GM12878 (cell line): ENCODE data around the gene CCR5. TPM values are rescaled to one million over a fixed set of nuclear protein-coding genes. Genes with fewer than 3 reads are reported as not detected.

ENCODE experiments used
- ATAC-seq: fragments of 200-7000 bp; cut with Tn5 transposase; 3 replicates; pipeline ENCODE4 v1.9.1; 2020; ENCODE audit warnings: mild to moderate bottlenecking, moderate library complexity
- BruUV-seq: library from RNA; stranded (reverse); fragments of 400-500 nt; replicated peaks from 2 replicates; lab custom pipeline; 2021; lab: Mats Ljungman, UMichigan
- CTCF ChIA-PET: fragments of 300-600 bp; sonication (Branson Sonifier 250); formaldehyde crosslinking; extraction: SDS; loops from one replicate; lab custom pipeline; 2021; ENCODE audit warnings: inconsistent platforms; lab: Yijun Ruan, JAX
- POLR2A ChIA-PET: fragments of 350-600 bp; formaldehyde crosslinking; extraction: SDS; loops from one replicate; lab custom pipeline; 2021; ENCODE audit warnings: inconsistent platforms; lab: Charles Lee
- RAD21 ChIA-PET: fragments of 300-600 bp; sonication (Branson Sonifier 250); formaldehyde crosslinking; loops from one replicate; lab custom pipeline; 2023; ENCODE audit warnings: antibody characterized with exemption; ENCODE audit not compliant: unreplicated experiment; lab: Charles Lee
- SMC1A ChIA-PET: fragments of 300-600 bp; sonication (Branson Sonifier 250); formaldehyde crosslinking; loops from one replicate; lab custom pipeline; 2023; ENCODE audit not compliant: unreplicated experiment, uncharacterized antibody; lab: Charles Lee
- DNase-seq: peaks from one replicate; pipeline ENCODE4 v3.0.0-alpha.2; 2011; ENCODE audit warnings: low read depth, low spot score
- FAIRE-seq: peaks from 3 replicates; lab custom pipeline; 2011; peaks lifted over from hg19 to GRCh38; lab: Jason Lieb, UNC
- H2AFZ ChIP-seq: 2 replicates; pipeline ENCODE4 v1.6.0; 2011; ENCODE audit warnings: low read depth, low read length, control low read depth; ENCODE audit not compliant: control insufficient read depth
- H3K27ac ChIP-seq: 2 replicates; pipeline ENCODE4 v1.5.1; 2011; ENCODE audit warnings: control low read depth; ENCODE audit not compliant: control insufficient read depth, insufficient read depth
- H3K27me3 ChIP-seq, 2 experiments: replicated peaks in 1 of 2; 2 replicates each; pipeline versions ENCODE4 v1.6.0 to v1.6.1; 2011; ENCODE audit warnings: low read length in 1 of 2; ENCODE audit not compliant: control insufficient read depth in 2 of 2, insufficient read depth in 2 of 2
- H3K36me3 ChIP-seq, 2 experiments: 2 replicates each; pipeline ENCODE4 v1.5.1; 2011; ENCODE audit warnings: low read length in 1 of 2; ENCODE audit not compliant: control insufficient read depth in 2 of 2, insufficient read depth in 2 of 2
- H3K4me1 ChIP-seq: 2 replicates; pipeline ENCODE4 v1.6.1; 2011; ENCODE audit warnings: mild to moderate bottlenecking, low read length, moderate library complexity, mixed read lengths; ENCODE audit not compliant: control insufficient read depth, insufficient read depth
- H3K4me2 ChIP-seq: 2 replicates; pipeline ENCODE4 v1.6.0; 2011; ENCODE audit warnings: control low read depth; ENCODE audit not compliant: control insufficient read depth, insufficient read depth
- H3K4me3 ChIP-seq: fragments of 200-600 bp; sonication (generic); 2 replicates; pipeline ENCODE4 v1.5.1; 2016
- H3K79me2 ChIP-seq: 2 replicates; pipeline ENCODE4 v1.6.0; 2011; ENCODE audit warnings: low read length; ENCODE audit not compliant: control insufficient read depth, insufficient read depth
- H3K9ac ChIP-seq: 2 replicates; pipeline ENCODE4 v1.8.0; 2011; ENCODE audit warnings: low read length, control low read depth, mixed read lengths; ENCODE audit not compliant: control insufficient read depth, insufficient read depth
- H3K9me3 ChIP-seq: replicated peaks from 3 replicates; pipeline ENCODE4 v1.5.1; 2011; ENCODE audit warnings: mild to moderate bottlenecking, low read length; ENCODE audit not compliant: control insufficient read depth, insufficient read depth
- H4K20me1 ChIP-seq: 2 replicates; pipeline ENCODE4 v1.6.0; 2011; ENCODE audit not compliant: control insufficient read depth, insufficient read depth
- ATF2 ChIP-seq: IDR thresholded peaks from 2 replicates; pipeline ENCODE4 v1.6.1; 2012; ENCODE audit warnings: low read length, inconsistent platforms
- CHD4 ChIP-seq: fragments of 200-600 bp; sonication (generic); IDR thresholded peaks from 2 replicates; pipeline ENCODE4 v1.6.1; 2016; ENCODE audit warnings: mild to moderate bottlenecking
- CREM ChIP-seq: IDR thresholded peaks from 2 replicates; pipeline ENCODE4 v1.6.1; 2014; ENCODE audit warnings: antibody characterized with exemption, low read depth
- NFYA ChIP-seq: IDR thresholded peaks from 2 replicates; pipeline ENCODE4 v1.6.1; 2011; ENCODE audit warnings: low read depth, mild to moderate bottlenecking, low read length, improper control_type of control experiment, borderline replicate concordance
- PAX8 ChIP-seq: fragments of 450-650 bp; IDR thresholded peaks from 2 replicates; pipeline ENCODE4 v1.6.1; 2017; ENCODE audit warnings: mild to moderate bottlenecking, moderate library complexity
- POLR2A ChIP-seq: IDR thresholded peaks from 2 replicates; pipeline ENCODE4 v1.6.1; 2011; ENCODE audit warnings: low read depth, mild to moderate bottlenecking, low read length
- SMARCA5 ChIP-seq: fragments of 450-650 bp; IDR thresholded peaks from 2 replicates; pipeline ENCODE4 v1.6.1; 2017; ENCODE audit warnings: mild to moderate bottlenecking
- SREBF1 ChIP-seq: IDR thresholded peaks from 2 replicates; pipeline ENCODE4 v1.6.1; 2012; ENCODE audit warnings: mild to moderate bottlenecking, low read length
- SREBF2 ChIP-seq: IDR thresholded peaks from 2 replicates; pipeline ENCODE4 v1.6.1; 2012; ENCODE audit warnings: mild to moderate bottlenecking, low read length
- STAT3 ChIP-seq: IDR thresholded peaks from 2 replicates; pipeline ENCODE4 v1.6.1; 2011; ENCODE audit warnings: low read depth, low read length, improper control_type of control experiment
- TARDBP ChIP-seq: IDR thresholded peaks from 2 replicates; pipeline ENCODE4 v1.6.1; 2016; ENCODE audit warnings: borderline replicate concordance
- YBX1 ChIP-seq: fragments of 450-650 bp; IDR thresholded peaks from 2 replicates; pipeline ENCODE4 v1.6.1; 2016; ENCODE audit warnings: antibody characterized with exemption
- ZBTB4 ChIP-seq: fragments of 450-650 bp; formaldehyde crosslinking; IDR thresholded peaks from 2 replicates; pipeline ENCODE4 v1.4.0; 2022; ENCODE audit warnings: mild to moderate bottlenecking, moderate library complexity
- ZNF274 ChIP-seq: IDR thresholded peaks from one replicate; pipeline ENCODE4 v1.8.0; 2011; ENCODE audit not compliant: insufficient read length, insufficient read depth
- WGBS: methylation state at CpG from one replicate; pipeline ENCODE4 v1.1.6; 2016; ENCODE audit warnings: low lambda C conversion rate; ENCODE audit not compliant: insufficient replicate concordance, insufficient coverage; ENCODE audit errors: missing lambda C conversion rate; 5-methylcytosine and 5-hydroxymethylcytosine counted together
- in situ Hi-C: fragments of 300-500 bp; cut with MboI; formaldehyde crosslinking; loops from 9 replicates; pipeline ENCODE4 v1.14.3; 2018; ENCODE audit warnings: mixed read lengths
- intact Hi-C: fragments of 100-400 bp; cut with micrococcal nuclease; formaldehyde crosslinking; loops from one replicate; pipeline ENCODE4 v1.14.2; 2022; ENCODE audit not compliant: unreplicated experiment
- polyA plus RNA-seq, 11 experiments: library from polyadenylated mRNA; depleted of rRNA in 4 of 11; unstranded in 6 of 11; stranded (reverse) in 5 of 11; fragments of >200 nt; fragmentation: Nextera tagmentation in 4 of 11; fragmentation: Illumina TruSeq in 1 of 11; extraction: Ambion mirVana in 4 of 11; extraction: Trizol in 1 of 11; gene quantifications; 1 replicate in 1 of 11; 2 replicates in 10 of 11; pipeline versions ENCODE4 v1.2.1 to v1.2.3, GENCODE V29; 2011 to 2016; ENCODE audit warnings: inconsistent platforms in 2 of 11, missing spikeins in 2 of 11, low read depth in 1 of 11
- total RNA-seq, 4 experiments: library from RNA; depleted of rRNA in 3 of 4; stranded (reverse); fragments of >200 nt in 3 of 4; fragmentation: Illumina TruSeq in 1 of 4; extraction: Trizol in 1 of 4; gene quantifications; 2 replicates each; pipeline versions ENCODE4 v1.2.1 to v1.2.3, GENCODE V29; 2013 to 2021

The CCR5 gene
- total and polyA plus RNA-seq, 10 of the 15 experiments (the other 5 are each of a cell fraction or from before 2014, with no cell fraction given) = 0.17 to 1.6 (median 0.82) TPM; not detected in 1

- SMC1A ChIA-PET = no interaction called here
- Histone ChIP-seq H3K27me3 (no peaks in the 10 kb centered on the region; a peak in 1 of 4 replicates), H3K9ac (no peak overlapping the region), H3K4me2 (no peak overlapping the region)
- FAIRE-seq = no peak
- no peak for TF ChIP-seq NFYA
- TF ChIP-seq CREM = no peak
- no peak for TF ChIP-seq ATF2
- no peak for TF ChIP-seq ZNF274
- TF ChIP-seq CHD4 = no peak
- TF ChIP-seq SMARCA5 = no peak
- TF ChIP-seq SREBF2 = no peak
- TF ChIP-seq STAT3 = no peak
- TF ChIP-seq POLR2A = no peak
- no peak for TF ChIP-seq SREBF1
- TF ChIP-seq ZBTB4 (CRISPR knock-in tag) = no peak
- no peak for TF ChIP-seq TARDBP
- no peak for TF ChIP-seq PAX8
- no peak for TF ChIP-seq YBX1
- TF ChIP-seq, all 136 proteins: peak for 0
- no peaks in the 10 kb centered on the region for H3K79me2 ChIP-seq
- no peak overlapping the region for H3K27ac ChIP-seq
- no peaks in the 10 kb centered on the region for H3K4me1 ChIP-seq
- ATAC-seq (no peak), DNase-seq (no peak)
- CTCF ChIA-PET = interaction anchor here (1.0 kb wide), 1 partner anchor 69 kb away, joined by 3 read pairs; no protein-coding TSS in a partner anchor
- BruUV-seq = no TSS peak
- intact Hi-C loops = no loop called here
- no peak overlapping the region for H3K4me3 ChIP-seq
- 9% methylated on average over 2 of the region's 2 CpGs for WGBS
- POLR2A ChIA-PET = no interaction called here
- H4K20me1 ChIP-seq = no peaks in the 10 kb centered on the region
- no peak overlapping the region for H2AFZ ChIP-seq
- RAD21 ChIA-PET = no interaction called here
- no peaks in the 10 kb centered on the region for H3K36me3 ChIP-seq
- in situ Hi-C loops = no loop called here
- H3K9me3 ChIP-seq = no peaks in the 10 kb centered on the region; the same call in 2 of the 3 replicates
Observed at GRCh38 chr3:46420931-46421330, 50.2 kb downstream of the CCR5 start.
